ENCODE results near the gene FOXO3. TPM values are rescaled to one million over a fixed set of nuclear protein-coding genes. Genes with fewer than 3 reads are reported as not detected.

FOXO3 gene
- total and polyA plus RNA-seq, 2 donors (not counting 3 experiments of a cell fraction or from before 2014, with no cell fraction given): 14.4 to 16.9 TPM

GRCh38 chr6:108671175-108671574 is 110.5 kb downstream of the FOXO3 start:
- Histone ChIP-seq H3K9ac (replicated peaks; ENCODE audit: extremely low read depth, insufficient read depth, low read length) (no peak overlapping the region), H3K4me1 (ENCODE audit: control insufficient read depth, extremely low read depth, insufficient read depth, low read length) (peaks cover 11% of the 10 kb centered on the region), H3K36me3 (ENCODE audit: control insufficient read depth in 2 of 2, extremely low read depth in 1 of 2, insufficient read depth in 2 of 2, low read length in 2 of 2) (peaks cover 0 to 2% of the 10 kb centered on the region in 2 experiments), H3K4me2 (ENCODE audit: insufficient read depth, low read length) (no peak overlapping the region), H3K9me1 (replicated peaks; ENCODE audit: control insufficient read depth, extremely low read depth, insufficient read depth, low read length) (no peaks in the 10 kb centered on the region), H2AFZ (ENCODE audit: low read depth, low read length) (no peak overlapping the region), H3K27me3 (ENCODE audit: control insufficient read depth in 2 of 2, insufficient read depth in 2 of 2, low read length in 2 of 2) (no peaks in the 10 kb centered on the region), H3K79me2 (ENCODE audit: control insufficient read depth, insufficient read depth, low read length) (no peaks in the 10 kb centered on the region), H3K9me3 (replicated peaks; ENCODE audit: control insufficient read depth, insufficient read depth, low read length) (no peaks in the 10 kb centered on the region), H4K20me1 (replicated peaks; ENCODE audit: control insufficient read depth, extremely low read depth, insufficient read depth, low read length) (peaks cover 4% of the 10 kb centered on the region), H3K27ac (ENCODE audit: insufficient read depth, low read depth, low read length) (no peak overlapping the region), H3K4me3 (replicated peaks in 1 of 3; ENCODE audit: insufficient read depth in 1 of 3, low read depth in 1 of 3, low read length in 3 of 3) (no peak overlapping the region)
- DNase-seq (ENCODE audit: low read depth, low spot score) (no peak), FAIRE-seq (no peak)
- dilution Hi-C loops (cut with MboI; ENCODE audit: extremely low pct_ligation_motif_present, low sequenced_read_pairs): no loop called here
- ChIA-PET CTCF (interaction anchor here (1.0 to 1.4 kb wide), 2 partner anchors 17 to 111 kb away, joined by 3 read pairs; no protein-coding TSS in a partner anchor), POLR2A (no interaction called here)
- no TSS peak for BruUV-seq (replicated peaks)
- intact Hi-C loops (cut with micrococcal nuclease): loop anchor here (5.0 kb wide), 1 partner anchor 84 kb away; no protein-coding TSS in a partner anchor
- TF ChIP-seq MAX (IDR thresholded peaks at IDR 0.05; ENCODE audit: insufficient read depth, insufficient read length) (no peak), POLR2A (IDR thresholded peaks at IDR 0.05; ENCODE audit: low read depth, low read length) (no peak), EZH2 (IDR thresholded peaks at IDR 0.05; ENCODE audit: borderline replicate concordance, low read depth, low read length, severe bottlenecking) (no peak), MYC (IDR thresholded peaks at IDR 0.05; ENCODE audit: low read depth, low read length) (no peak), GATA2 (IDR thresholded peaks at IDR 0.05; ENCODE audit: insufficient read depth, insufficient read length, low read depth, low read length) (no peak), POLR2AphosphoS5 (IDR thresholded peaks at IDR 0.05; ENCODE audit: insufficient read depth, low read depth, low read length) (no peak), JUN (IDR thresholded peaks at IDR 0.05; ENCODE audit: borderline replicate concordance, insufficient read depth, insufficient read length, low read depth) (no peak), FOS (IDR thresholded peaks at IDR 0.05; ENCODE audit: borderline replicate concordance, insufficient read depth, low read length) (no peak), CTCF (IDR thresholded peaks at IDR 0.05; ENCODE audit: extremely low read depth in 1 of 2, insufficient read depth in 1 of 2, low read depth in 1 of 2, low read length in 2 of 2) (no peak)
